ENCODE measurements around the gene GRID1.

Gene GRID1

DNA sequence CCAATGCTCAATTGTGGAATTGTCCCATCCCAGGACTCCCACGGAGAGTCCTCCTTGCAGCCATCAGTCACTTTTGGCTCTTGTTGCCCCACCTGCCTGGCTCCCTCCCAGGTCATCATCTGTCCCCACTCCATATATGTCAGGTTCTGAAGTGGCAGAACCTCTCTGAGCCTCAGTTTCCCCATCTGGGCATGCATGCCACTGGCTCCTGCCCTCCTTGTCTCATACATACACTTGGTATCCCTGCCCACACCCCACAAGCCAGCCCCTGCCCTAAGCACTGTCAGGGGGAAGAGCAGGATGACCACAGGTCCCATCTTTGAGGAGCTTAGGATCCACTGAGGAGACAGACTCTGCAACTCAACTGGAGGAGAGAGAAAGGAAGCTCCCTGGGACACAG, 156.9 kb downstream of the GRID1 start:
- DNase-seq (ENCODE audit: low read depth) = no peak

GRCh38 chr10:86207226-86207625, 159.4 kb downstream of the GRID1 start:
- DNase-seq (ENCODE audit: low read depth) = no peak

DNA sequence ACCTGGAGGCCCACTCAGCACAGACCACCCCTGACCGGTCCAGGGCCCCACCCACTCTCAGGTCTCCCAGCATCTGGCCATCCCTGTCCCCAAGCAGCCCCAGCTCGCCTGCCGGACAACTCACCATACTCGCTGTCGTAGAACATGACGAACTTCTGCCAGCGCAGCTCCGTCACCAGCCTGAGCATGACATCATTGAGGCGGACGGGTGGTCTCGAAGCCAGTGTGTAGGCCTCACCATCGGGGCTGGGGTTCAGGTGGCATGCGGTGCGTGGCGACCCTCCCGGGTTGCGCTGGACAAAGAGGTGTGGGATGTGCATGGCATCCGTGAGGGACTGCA, 160.4 kb downstream of the GRID1 start:
- no peak for DNase-seq (ENCODE audit: low read depth)

GRCh38 chr10:86205306-86206239, 161.0 kb downstream of the GRID1 start:
- no peak for DNase-seq (ENCODE audit: low read depth)

- DNase-seq (ENCODE audit: low read depth) = no peak
Observed at GRCh38 chr10:86204421-86205305, 161.9 kb downstream of the GRID1 start.

- no peak for DNase-seq (ENCODE audit: low read depth)
Observed at GRCh38 chr10:86203162-86203905, 163.3 kb downstream of the GRID1 start.

GRCh38 chr10:86202226-86202735, 164.3 kb downstream of the GRID1 start:
- DNase-seq (ENCODE audit: low read depth) = no peak

GRCh38 chr10:86200867-86201266, 165.7 kb downstream of the GRID1 start:
- DNase-seq (ENCODE audit: low read depth) = no peak

- no peak for DNase-seq (ENCODE audit: low read depth)
Observed at GRCh38 chr10:86200269-86200668, 166.3 kb downstream of the GRID1 start.

GRCh38 chr10:86199041-86199440, 167.6 kb downstream of the GRID1 start:
- no peak for DNase-seq (ENCODE audit: low read depth)

- no peak for DNase-seq (ENCODE audit: low read depth)
Observed at GRCh38 chr10:86198271-86198670, 168.3 kb downstream of the GRID1 start.

DNA sequence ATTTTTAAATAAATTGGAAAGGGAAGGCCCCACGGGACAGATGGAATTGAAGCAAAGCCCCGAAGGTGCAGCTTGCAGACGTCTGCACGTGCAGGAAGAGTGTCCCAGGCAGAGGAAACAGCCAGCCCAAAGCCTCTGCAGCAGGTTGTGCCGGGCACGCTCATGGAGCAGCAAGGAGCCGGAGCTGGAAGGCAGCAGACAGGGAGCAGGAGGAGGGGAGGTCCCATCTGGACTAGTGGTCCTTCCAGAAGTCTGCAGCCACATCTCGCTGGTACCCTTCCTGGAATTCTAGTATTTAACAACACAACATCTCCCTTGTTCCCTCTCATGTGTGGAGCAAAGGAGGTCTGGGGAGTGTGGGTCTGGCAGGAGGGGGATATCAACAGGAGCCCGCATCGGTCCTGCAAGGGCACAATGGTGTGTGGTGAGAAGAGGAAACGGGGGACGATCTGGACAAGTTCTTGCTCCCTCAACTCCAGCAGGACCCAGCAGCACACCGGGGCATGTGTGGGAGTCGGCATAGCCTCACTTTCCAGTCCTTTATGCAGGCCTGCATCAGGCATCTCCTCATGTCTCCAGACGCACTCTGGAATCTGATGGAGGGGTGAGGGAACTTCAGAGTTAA, 169.3 kb downstream of the GRID1 start:
- no peak for DNase-seq (ENCODE audit: low read depth)

DNA sequence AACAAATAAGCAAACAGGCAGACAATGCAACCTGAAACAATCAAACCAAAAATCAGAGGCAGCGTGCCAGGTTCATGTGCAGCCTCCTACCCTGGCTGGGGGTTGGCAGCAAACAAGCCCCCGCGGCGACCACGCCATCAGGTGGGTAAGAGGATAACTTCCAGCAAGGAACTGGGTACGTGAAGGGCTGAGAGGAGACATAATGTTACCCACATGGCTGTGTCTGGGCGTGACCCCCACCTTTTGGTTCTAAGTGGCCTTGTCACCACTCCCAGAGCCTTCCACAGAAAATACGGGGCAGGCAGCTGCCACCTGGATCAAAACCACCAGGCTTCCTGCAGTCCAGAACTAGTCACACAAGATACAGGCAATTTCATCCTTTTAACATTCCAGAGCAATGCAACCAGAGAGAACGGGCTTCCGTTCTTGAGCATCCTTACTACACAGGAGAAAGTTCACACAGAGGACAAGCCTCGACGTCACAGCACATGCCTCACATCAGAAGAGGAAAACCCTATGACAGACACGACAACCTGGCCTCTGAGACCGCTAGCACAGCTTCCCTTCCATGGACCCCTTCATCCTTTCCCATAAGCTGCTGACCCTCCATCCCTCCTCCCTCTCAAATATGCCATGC, 171.0 kb downstream of the GRID1 start:
- no peak for DNase-seq (ENCODE audit: low read depth)

- DNase-seq (ENCODE audit: low read depth) = no peak
Observed at GRCh38 chr10:86194684-86195083, 171.9 kb downstream of the GRID1 start.

DNA sequence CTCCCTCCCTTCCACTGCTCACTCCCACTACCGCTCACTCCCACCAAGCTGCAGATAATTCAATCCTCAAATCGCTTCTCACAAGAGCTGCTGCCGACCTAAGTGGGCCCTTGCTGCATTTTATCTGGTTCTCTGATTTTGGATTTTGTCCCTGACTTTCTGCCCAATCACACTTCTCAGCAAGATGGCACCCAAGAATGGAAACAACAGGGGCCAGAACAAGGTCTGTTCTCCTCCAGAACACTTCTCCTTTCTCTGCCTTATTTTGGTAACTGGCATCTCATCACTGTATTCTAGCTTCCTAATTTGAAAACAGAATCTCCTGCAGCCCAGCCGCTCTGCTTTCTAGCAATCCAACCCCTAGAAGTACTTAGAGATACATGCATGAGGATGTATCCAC, 172.8 kb downstream of the GRID1 start:
- no peak for DNase-seq (ENCODE audit: low read depth)

DNA sequence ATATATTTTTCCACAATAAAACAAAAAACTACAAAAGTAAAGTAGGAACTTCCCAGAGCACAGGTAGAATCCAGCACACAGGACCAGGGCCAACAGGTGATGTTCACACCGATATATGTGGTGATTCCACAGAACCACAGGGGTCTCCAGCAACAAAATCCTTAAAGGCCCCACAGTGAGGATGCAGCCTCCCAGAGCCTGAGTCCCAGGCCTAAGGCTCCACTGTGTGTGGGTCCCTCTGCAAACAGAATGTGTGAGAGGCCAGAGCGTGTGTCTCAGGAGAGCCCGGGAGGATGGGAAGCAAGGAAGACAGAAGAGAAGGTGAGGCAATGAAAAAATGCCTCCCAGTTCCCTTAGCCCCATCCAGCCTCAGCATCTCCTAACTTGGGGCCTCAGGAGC, 173.9 kb downstream of the GRID1 start:
- DNase-seq (ENCODE audit: low read depth) = no peak

GRCh38 chr10:86192147-86192546, 174.4 kb downstream of the GRID1 start:
- no peak for DNase-seq (ENCODE audit: low read depth)

DNA sequence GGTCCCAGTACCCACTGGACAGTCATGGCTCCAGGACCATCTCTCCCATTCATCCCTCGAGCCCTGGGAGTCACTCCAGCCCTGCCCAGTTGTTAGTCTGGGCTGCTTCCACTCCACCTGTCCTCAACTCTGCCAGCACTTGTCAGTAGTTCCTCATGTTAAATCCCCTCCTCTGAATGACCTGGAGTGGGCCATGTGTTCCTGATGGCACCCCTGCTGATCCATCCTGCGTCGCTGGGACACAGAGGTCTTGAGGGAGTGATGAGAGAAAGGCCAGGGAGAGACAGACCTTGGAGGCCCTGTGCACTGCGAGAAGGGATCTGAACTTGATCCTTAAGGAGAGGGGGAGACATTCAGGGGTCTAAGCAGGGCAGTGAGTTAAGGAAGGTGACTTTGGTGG, 174.9 kb downstream of the GRID1 start:
- DNase-seq (ENCODE audit: low read depth) = no peak

DNA sequence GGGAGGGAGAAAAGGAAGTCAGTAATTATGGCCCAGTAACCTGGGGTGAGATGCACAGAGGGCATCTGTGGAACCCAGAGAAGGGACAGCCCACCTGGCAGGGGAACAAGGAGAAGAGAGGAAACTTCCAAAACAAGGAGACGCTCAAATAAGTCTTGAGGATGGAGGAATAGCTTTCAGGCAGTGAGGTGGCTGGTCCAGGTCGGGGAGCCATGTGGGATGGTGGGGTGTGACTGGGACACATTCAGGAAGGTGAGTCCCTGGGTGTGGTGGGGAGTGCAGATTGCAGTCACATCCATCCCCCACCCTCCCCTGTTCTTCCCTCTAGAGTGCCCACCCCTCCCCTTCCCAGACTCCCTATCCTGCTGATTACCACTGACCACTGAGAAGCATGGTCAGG, 175.4 kb downstream of the GRID1 start:
- DNase-seq (ENCODE audit: low read depth) = no peak

DNA sequence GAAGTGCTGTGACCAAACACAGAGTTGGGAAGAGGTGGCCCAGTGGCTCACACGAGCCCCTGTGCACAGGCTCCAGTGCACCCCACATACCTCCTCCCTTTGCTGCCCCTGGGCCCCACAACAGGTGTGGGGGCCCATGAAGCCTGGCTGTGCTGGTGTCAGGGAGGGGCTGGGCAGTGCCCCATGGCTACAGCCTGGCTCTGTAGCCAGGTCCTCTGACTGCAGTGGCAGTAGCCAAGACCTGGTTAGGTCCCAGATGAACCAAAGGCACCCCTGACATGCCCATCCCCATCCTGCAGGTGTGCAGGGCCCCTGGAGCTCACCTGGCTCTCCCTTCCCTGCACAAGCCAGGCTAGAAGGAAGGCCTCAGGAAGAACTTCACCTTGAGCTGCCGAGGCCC, 176.3 kb downstream of the GRID1 start:
- no peak for DNase-seq (ENCODE audit: low read depth)

DNA sequence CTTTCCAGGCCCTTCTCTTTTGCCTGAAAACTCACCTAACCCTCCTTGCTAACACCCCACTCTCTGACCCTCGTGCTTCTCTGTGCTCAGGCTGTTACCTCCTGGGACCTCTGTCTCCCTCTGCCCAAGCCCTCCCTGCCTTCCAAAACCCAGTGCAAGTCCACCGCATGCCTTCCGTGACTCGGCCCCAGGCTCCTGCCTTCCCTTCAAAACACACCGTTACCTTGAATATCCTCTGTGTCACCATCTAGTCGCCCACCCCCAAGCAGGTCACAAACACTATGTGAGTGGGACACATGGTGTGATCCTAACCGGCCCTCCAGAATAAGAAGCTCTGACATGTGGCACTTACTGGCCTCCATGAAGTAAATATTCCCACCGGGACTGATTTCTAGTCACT, 176.7 kb downstream of the GRID1 start:
- DNase-seq (ENCODE audit: low read depth) = no peak
